Measurements from ENCODE around the gene BRD4.
"Not testable (repeated sequence)": the region's sequence is repeated elsewhere in the genome, so short reads cannot be mapped to it uniquely, and the experiment has no call there.

DNA sequence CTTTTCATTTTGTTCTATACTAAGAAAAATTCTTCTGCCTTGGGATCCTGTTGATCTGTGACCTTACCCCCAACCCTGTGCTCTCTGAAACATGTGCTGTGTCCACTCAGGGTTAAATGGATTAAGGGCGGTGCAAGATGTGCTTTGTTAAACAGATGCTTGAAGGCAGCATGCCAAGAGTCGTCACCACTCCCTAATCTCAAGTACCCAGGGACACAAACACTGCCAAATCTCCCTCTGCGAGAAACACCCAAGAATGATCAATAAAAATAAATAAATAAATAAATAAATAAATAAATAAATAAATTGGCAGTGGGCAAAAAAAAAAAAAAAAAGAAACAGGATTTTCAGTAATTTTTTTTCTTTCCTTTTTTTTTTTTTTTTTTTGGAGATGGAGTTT, 31.5 kb upstream of the BRD4 start:
- not testable (repeated sequence) for TF ChIP-seq POLR2AphosphoS5 (IDR thresholded peaks at IDR 0.05; ENCODE audit: borderline replicate concordance, low read depth, low read length); EZH2 (IDR thresholded peaks at IDR 0.05); FOXP2 (optimal IDR thresholded peaks at IDR 0.05; ENCODE audit: control extremely low read depth, extremely low read length, insufficient read depth)
